ENCODE measurements around the gene ARMC5.

- TF ChIP-seq, protein P1, sequence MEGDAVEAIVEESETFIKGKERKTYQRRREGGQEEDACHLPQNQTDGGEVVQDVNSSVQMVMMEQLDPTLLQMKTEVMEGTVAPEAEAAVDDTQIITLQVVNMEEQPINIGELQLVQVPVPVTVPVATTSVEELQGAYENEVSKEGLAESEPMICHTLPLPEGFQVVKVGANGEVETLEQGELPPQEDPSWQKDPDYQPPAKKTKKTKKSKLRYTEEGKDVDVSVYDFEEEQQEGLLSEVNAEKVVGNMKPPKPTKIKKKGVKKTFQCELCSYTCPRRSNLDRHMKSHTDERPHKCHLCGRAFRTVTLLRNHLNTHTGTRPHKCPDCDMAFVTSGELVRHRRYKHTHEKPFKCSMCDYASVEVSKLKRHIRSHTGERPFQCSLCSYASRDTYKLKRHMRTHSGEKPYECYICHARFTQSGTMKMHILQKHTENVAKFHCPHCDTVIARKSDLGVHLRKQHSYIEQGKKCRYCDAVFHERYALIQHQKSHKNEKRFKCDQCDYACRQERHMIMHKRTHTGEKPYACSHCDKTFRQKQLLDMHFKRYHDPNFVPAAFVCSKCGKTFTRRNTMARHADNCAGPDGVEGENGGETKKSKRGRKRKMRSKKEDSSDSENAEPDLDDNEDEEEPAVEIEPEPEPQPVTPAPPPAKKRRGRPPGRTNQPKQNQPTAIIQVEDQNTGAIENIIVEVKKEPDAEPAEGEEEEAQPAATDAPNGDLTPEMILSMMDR (IDR thresholded peaks at IDR 0.05) = no peak
- no peak for TF ChIP-seq POLR2A (IDR thresholded peaks at IDR 0.05)
Measured at GRCh38 chr16:31438414-31438813, 20.9 kb upstream of the ARMC5 start.
